HG03521 (cell line): ENCODE data around the gene HACD4.
"Not testable (repeated sequence)": the region's sequence is repeated elsewhere in the genome, so short reads cannot be mapped to it uniquely, and the experiment has no call there.

Source experiments
- ATAC-seq: cut with Tn5 transposase; IDR thresholded peaks from one replicate; pipeline ENCODE4 v1.9.1; 2021; ENCODE audit warnings: mild to moderate bottlenecking, moderate library complexity; ENCODE audit not compliant: unreplicated experiment

Gene HACD4

GRCh38 chr9:20973246-20973947, 58.0 kb downstream of the HACD4 start:
- not testable (repeated sequence) for ATAC-seq

GRCh38 chr9:20972684-20973083, 58.8 kb downstream of the HACD4 start:
- ATAC-seq = no peak

- no peak for ATAC-seq
Measured at GRCh38 chr9:20962536-20963225, 68.8 kb downstream of the HACD4 start.

GRCh38 chr9:20950707-20951106, 80.7 kb downstream of the HACD4 start:
- ATAC-seq = no peak
